GM13976 (cell line): ENCODE measurements around the gene INPP1.

Experiments
- DNase-seq: peaks from one replicate; pipeline ENCODE4 v3.0.0; 2012; ENCODE audit warnings: low spot score
- in situ Hi-C: fragments of 300-500 bp; cut with MboI; formaldehyde crosslinking; loops from one replicate; pipeline ENCODE4 v1.12.0; 2022; ENCODE audit warnings: low sequenced_read_pairs, mixed read lengths, inconsistent platforms; ENCODE audit not compliant: unreplicated experiment
- TF ChIP-seq, protein P1 (sequence below): IDR thresholded peaks from 2 replicates; pipeline ENCODE4 v1.5.1; 2012; ENCODE audit warnings: borderline replicate concordance, mild to moderate bottlenecking; ENCODE audit not compliant: insufficient read depth; ENCODE audit errors: extremely low read depth, missing control alignments, control extremely low read depth

INPP1 gene

DNA sequence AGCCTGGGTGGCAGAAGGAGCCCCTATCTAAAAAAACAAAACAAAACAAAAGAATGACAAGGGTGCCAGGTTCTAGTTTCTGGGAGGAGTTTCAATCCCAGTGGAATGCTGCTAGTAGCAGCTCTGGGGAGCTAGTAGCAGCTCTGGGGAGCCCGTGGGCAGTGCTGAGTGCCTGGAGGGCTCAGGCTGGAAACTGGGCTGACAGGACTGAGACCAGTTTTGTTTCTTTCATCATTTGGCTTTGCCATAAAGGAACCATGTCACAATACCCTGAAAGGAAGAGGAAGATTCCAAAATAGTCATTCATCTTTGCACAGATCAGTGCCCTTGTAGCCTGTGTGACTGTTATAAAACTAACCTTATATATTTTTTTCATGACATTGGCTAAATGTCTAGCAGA, 75.3 kb downstream of the INPP1 start:
- TF ChIP-seq, protein P1, sequence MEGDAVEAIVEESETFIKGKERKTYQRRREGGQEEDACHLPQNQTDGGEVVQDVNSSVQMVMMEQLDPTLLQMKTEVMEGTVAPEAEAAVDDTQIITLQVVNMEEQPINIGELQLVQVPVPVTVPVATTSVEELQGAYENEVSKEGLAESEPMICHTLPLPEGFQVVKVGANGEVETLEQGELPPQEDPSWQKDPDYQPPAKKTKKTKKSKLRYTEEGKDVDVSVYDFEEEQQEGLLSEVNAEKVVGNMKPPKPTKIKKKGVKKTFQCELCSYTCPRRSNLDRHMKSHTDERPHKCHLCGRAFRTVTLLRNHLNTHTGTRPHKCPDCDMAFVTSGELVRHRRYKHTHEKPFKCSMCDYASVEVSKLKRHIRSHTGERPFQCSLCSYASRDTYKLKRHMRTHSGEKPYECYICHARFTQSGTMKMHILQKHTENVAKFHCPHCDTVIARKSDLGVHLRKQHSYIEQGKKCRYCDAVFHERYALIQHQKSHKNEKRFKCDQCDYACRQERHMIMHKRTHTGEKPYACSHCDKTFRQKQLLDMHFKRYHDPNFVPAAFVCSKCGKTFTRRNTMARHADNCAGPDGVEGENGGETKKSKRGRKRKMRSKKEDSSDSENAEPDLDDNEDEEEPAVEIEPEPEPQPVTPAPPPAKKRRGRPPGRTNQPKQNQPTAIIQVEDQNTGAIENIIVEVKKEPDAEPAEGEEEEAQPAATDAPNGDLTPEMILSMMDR, result no peak
- in situ Hi-C loops, result no loop called here
- no peak for DNase-seq

DNA sequence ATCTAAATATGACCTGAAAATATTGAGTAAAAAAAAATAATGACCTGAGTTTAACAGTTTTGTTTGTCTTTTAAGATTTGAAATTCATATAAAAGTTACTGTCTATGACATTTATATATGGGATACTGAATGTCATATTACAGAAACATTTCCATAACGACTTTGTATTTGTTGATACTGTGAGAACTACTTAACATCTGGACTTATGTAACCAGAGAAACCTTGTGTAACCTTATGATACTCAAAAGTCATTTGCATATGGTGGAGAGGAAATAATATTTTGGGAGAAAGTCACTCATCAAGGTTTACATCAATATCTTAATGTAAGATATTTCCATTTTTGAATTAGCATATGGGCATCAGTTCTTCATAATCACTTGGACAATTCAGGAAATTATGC, 77.4 kb downstream of the INPP1 start:
- no peak for DNase-seq
- TF ChIP-seq, protein P1, result no peak
- in situ Hi-C loops, result no loop called here
